ENCODE data around the gene CST9L.

CST9L gene, protein sequence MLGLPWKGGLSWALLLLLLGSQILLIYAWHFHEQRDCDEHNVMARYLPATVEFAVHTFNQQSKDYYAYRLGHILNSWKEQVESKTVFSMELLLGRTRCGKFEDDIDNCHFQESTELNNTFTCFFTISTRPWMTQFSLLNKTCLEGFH

DNA sequence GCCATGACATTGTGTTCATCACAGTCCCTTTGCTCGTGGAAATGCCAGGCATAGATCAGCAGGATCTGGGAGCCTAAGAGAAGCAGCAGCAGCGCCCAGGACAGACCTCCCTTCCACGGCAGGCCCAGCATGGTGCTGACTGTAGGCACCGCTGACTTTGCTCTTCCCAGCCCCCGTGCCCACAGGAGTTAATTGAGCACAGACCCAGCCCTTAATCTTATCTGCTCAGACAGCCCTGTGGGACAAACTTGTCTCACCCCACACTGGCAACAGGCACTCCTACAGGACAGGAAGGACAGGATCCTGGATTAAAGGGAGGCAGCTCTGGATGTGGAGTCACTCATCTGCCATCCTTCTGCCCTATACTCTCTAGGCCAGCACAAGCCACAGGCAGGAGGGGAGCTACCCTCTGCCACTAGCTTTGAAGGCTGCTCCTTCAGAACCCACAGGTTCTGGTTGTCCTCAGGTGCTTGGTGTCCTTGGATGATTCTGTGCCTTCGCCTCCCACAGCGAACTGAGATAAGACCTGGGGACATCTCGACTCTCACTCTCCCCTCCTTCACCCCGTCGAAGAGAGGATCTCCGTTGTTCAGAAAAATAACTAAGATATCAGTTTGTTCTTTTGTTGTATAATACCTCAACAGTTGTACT lies at the start of gene CST9L:
Gene CST9L, minus strand, starts transcription at position 165 of the 651 bp plus-strand sequence. Its CDS starts 34 bp downstream, at position 131.
- DNase-seq = no peak

DNA sequence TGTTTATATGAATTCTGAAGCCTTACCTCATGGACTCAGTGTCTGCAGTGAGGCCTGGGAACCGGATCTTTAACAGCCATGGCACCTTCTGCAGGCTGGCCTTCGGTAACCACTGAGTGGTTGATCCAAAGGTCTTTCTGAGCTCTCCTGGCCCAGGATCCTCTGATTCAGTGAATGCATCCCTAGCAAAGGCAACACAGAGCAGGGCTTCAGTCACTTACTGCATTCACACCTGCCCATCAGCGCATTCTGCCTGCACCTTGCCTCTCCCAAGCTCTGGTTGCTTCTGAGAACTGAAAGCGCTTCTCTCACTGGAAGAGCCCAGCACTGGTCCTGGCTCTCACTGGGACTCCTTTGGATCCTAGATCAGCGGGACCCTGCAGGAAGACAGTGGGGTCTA lies 45.9 kb upstream of the CST9L start:
- DNase-seq = no peak

DNA sequence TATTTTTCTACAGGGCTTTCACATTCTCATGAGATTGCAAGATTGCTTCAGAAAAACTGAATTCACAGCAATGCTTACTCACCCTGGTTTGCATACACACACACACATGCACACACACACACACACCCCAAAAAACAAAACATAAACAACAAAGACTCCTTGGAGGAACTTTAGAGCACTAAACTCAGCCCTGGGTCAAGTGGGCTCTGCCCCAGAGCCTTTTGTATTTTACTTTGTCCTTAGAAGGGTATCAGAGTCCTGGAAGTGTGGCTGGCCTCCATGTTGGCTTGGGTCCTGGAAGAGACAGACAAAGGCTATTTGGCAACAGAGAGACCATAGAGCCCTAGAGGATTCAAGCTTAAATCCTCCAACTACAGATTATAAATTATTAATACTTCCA lies 45.4 kb upstream of the CST9L start:
- DNase-seq = peak in 8 of 51 donors; percentile 20 to 49 (median 29)

DNA sequence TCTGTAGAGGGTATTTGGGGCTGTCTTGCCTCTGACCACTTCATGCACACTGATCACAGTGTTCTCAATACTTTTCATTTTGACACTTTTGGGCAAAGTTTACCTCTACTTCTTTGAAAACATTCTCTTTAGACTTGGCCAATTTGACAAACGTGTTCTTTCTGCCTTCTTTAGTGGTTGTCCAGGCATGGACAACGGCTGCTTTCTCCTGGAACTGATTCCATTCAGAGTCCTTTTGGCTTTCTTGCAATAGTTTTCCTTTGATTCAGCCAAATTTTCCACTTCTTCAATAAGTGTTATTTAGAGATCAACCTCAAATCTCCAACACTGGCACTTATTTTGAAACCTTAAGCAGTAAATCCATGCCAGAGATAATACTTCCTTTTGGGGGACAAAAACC lies 44.1 kb upstream of the CST9L start:
- peak in 5 of 51 donors; percentile 23 to 55 (median 32) for DNase-seq

DNA sequence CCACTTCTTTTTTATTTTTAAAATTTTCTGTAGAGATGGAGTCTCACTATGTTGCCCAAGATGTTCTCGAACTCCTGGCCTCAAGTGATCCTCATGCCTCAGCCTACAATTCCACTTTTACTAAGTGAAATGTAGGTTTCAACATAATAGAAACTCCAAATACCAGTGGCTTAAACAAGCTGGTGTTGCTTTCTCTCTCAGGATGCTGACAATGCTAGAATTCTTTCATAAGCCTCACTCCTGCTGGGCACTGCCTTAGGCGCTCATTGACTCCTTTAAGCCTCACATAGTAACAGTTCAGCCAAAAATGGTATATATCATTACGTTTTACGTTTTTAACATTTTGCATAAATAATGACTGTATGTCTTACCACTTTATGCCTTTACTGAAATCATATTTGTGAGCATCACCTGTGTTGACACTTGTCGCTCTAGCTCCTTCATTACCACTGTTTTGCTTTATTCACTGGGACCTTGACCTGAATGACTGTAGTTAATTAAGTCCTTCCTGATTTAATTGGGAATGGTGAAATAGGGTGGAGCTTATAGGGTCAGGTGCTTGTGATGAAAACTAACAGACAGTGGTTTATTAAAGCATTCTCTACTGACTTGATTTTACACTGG lies 41.3 kb upstream of the CST9L start:
- no peak for DNase-seq

DNA sequence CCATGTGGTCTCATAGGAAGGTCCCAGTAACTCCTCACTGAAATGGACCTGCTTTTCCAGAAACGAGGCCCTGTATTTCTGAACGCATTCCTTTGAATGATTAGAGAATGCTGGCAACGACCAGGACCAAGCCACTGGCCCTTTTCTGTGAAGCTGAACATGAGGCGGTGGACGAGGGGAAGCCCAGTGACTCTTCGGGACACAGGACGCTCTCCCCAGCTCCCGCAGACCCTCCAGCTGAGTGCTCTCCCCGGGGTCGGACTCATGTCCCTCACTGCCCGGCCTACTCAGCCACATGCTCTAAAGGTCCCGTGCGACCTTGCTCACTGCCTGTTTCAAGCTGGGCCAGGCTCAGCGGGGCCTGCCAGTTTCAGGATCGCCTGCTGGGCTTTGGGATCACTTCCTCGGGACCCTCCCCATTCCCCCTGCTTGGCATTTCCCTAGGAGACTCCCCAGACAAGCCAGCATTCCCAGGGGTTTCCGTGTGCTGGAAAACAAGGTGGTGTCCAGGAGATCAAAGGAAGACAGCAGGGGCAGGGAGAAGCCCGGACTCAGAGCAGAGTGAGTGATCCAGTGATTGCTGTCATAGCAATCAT lies 40.1 kb upstream of the CST9L start:
- DNase-seq = no peak

DNA sequence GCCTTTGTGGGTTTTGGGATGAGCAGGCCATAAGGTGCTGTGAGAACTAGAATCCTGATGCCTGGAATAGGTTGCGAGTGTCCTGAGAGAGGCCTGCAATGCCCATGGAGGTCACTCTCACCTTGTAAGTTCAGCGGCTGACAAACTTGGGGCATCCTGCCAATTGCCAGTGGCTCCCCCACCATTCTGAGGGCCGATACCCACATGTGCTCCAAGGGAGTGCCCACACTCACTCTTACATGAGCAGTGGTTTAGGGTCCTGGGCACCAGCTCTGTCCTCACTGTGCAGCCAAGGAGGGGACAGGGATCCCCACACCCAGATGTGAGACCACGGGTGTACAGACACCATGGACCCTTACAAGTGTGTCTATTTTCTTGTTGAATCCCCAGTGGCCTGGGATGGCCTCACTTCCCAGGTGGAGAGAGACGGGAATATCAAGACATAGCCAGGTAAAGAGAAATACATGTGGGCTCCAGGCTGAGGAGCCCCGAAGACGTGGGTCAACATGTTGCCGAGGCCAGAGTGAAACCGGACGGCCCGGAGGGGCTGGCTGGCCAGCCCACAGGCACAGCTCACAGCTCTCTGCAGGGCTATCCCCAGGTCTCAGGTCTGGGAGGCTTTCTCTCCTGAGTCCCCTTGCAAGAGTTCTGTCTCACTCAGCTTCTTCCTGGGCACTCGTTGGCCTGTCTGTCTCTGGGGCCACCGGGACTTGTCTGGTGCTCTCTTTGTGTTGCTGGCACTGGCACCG lies 39.4 kb upstream of the CST9L start:
- DNase-seq = no peak

DNA sequence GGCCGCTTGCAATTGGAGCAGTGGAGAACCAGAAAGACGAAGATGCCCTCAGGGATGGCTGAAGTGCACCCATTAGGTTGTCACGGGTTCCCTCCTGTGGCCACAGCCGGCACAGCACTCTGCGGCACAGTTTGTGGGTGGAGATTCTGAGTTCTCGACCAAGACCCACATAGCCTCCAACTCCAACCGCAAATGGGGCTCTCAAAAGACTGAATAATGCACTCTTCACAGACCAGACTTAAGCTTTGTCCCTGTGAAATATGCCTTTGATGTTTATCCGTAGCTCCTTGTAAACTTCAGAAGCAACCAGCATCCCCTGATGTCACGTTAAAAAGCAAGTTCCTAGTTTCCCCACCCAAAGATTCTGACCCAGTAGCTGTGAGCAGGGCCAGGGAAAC lies 38.4 kb upstream of the CST9L start:
- peak in 44 of 51 donors; percentile 8 to 74 (median 52) for DNase-seq

DNA sequence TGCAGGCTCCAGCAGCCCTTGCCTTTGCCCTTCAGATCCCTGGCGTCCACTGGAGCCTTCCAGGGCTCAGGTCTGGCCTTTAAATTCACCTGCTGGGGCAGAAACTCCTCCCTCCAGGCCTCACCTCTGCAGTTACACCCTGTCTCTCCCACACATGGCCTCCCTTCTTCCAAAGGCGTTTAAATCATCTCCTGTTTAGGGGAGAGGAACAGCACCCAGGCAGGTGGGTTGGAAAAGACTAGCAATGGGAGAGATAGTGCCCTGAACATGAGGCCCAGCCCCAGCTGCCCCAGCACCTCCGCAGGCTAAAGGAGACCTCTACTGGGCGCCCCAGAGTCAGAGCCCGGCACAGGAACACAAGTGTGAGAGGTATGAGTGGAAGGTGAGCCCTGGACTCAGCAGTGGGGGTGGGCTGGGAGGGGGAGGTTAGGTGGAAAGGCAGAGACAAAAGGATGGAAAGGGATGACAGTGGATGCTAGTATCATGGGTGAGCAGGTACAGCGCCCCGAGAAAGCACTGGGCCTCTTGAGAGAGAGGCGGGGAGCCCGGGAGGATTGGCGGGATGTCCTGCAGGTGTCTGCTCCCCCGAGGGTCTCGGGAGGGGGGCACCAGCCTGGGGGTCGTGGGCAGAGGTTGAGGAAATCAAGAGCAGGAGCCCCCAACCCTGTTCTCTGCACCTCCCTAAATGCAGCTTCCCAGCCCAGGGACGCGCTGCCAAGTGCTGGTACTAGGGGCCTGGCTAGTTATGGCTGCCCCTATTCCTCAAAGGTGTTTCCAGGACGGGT lies 37.8 kb upstream of the CST9L start, which contains the start of gene CST9:
Gene CST9, minus strand, starts transcription at position 51 of the 785 bp plus-strand sequence. CDS start 53 bp downstream, outside the sequence.
- DNase-seq = no peak

DNA sequence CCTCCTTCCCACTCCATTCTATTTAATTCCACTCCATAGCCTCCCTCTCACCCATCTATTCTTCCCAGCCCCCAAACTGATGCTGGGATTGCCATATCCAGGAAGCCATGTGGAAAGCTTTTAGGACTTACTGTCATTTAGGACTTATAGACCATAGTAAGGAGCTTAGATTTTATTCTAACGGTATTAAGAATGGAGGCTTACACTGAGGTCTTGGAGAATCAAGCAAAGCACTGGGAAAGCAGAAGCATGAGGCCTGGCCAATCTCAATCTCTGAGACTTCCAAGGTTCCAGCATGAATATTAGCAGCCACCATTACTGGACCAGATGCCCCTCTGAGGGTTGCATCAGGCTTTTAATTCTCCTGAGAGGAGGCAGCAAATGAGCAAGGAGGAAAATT lies 36.0 kb upstream of the CST9L start:
- DNase-seq = no peak

DNA sequence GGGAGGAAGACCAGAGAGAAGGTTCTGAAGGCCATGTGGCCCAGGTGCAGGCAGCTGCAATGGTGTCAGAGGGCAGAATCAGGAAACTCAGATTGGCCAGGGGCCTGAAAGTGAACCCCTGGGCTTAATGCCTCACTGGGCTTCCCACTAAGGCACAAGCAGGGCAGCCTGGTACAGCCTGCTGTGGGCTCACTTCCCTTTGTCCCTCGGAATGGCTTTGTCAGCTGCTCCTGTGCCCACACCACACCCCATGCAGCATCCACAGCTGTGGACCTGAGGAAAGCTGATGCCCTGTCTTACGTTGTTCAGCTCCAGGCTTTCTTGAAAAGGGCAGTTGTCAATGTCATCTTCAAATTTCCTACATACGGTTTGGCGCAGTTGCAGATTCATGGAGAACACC lies 35.0 kb upstream of the CST9L start:
- no peak for DNase-seq

DNA sequence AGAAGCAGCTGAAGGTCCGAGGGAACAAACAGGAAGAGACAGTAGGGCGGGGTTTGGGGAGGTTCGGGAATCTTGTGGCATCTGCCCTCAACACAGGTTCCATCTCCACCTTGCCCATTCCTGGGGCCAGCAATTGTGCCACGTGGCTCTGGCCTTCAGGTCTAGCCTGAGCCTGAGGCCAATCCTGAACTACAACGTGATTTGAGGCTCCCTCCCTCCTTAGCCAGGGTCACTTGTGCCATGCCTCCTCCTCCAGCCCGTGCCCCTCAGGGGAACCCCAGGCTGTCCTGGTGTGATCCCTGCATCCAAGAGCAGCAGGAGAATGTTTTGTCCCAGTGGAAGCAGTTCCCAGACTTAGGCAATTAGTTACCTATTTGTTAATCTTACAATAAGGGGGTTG lies 34.4 kb upstream of the CST9L start:
- DNase-seq = no peak

DNA sequence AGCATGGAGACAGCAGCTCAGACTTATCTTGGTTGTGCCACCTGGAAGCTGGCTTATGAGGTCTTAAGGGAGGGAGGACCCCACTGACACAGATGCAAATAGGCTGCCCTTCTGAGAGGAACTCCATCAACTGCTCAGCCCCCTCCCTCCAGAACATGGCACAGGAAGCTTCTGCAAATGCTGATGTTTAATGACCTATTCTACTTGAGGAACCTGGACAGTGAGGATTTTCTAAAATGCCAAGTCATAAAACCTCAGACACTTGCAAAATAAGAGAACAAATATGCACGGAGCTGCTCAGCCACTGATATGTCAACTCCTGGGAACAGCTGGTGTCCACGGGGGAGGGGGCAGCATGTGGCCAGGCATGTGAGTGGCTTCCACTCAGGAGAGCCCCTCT lies 34.0 kb upstream of the CST9L start:
- no peak for DNase-seq

DNA sequence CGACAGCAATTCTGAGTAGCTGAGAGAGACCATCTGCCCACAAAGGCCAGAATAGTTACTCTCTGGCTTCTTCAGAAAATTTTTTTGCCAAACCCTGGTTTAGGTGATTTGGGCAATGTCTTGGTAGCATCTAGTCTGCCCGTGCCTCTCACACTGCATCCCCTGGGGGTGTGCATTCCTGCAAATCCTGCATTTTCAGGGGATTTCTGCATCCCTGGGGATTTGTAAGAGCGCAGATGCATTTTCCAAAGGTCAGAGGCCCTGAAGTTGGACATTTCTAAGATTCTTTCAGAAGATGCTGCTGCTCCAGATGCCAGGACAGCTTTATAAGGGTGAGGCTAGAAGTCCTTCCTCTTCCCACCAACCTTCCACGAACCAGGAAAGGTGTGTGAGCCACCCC lies 33.4 kb upstream of the CST9L start:
- DNase-seq = no peak

DNA sequence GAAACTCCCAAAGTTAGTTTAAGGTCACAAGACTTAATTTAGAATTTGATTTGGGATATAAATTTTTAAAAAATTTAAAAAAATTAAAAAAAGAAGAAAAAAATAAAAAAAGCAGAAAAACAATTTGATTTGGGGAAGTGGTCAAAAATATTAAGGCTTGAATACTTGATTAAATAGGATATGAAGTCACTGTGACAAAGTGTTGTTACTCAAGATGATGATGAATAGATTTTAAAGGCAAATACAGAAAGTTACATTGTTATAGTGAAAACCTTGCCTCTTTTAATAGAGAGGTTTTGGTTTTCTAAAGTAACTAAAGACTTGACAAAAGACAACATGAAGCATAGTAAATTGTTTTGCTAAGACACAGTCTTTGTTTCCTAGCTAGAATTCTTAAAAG lies 30.2 kb upstream of the CST9L start:
- no peak for DNase-seq

DNA sequence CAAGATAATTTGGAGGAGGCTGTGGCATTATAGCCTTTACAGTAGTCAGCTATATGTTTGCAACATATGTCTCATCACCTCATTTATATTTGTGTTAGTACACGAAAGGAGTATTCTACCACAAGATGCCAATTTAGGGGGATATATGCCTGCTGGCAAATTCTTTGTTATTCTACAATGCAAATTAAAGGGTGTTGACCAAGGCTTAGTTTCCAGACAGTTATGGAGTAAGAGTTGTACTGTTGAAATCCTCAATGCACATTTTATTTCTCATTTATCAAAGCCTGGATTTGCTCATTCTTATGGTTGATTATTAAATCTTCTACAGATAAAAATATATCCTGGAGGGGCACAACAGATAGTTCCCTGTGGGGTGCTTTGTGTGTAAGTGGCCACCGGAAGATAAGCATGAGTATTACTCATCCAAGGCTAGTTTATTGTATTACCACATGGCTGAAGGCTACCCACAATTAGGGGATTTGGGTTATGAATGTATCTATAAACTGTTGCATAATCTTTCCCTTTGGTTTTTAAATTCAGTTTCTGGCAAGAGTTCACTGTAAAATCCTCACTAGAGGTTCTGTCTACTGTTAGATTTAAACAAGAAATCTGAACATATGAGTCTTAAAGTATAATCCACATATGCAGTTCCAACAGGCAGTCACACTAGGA lies 28.4 kb upstream of the CST9L start:
- no peak for DNase-seq

DNA sequence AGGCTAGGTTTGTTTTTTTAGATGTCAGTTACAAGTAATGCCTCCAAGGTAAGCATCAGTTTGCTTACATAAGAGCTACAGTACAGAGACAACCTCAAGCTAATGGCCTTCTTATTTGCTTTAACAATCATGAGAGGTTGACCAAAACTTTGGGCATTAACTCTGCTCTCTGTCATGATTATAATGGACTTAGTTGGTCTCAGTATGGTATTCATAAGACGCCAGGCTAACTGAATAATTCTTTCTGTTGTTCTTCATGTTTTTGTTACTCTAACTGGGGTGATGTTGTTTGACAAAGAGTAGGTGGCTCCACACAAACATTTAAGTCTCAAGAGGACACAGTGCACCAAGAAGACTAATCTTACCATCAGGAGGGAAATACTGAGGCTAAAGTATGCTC lies 27.7 kb upstream of the CST9L start:
- DNase-seq = no peak

DNA sequence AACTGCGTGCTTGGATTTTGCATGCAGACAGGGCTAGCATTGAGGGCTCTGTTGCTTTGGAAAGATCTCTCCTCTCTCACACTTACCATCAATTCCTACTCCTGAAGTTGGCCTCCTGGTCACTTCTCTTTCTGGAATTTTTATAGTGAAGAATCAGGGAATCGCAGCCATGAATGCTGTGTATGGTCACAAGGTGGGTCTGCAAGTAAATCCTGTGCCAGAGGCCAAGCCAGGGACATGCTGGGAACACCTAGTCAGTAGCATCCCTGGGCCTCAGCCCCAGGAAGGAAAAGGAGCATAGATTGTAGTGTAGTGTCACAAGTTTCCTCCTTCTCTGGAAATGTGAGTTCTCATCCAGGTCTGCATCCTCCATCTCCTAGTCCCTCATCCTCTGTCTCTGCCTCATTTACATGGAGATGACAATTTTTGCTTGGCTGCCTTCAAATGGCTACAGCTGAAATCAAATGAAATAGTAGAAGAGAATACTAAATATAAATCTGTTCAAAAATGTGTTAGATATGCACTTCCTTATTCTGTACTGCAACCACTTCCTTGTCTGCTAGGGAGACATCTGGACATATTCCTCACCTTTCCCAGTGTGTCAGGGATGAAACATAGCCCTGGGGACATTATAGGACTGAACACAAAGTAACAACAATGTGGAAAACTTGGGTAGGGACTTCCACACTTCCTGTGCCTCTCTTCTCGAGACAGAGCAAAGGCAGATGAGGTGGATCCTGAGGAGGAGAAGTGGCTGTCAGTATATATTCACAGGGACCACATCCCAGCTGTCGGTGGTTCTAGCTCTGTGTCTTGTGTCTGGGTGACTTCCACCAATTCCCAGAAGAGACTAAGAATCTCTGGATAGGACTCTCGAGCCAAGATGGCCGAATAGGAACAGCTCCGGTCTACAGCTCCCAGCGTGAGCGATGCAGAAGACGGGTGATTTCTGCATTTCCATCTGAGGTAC lies 20.4 kb upstream of the CST9L start:
- no peak for DNase-seq

DNA sequence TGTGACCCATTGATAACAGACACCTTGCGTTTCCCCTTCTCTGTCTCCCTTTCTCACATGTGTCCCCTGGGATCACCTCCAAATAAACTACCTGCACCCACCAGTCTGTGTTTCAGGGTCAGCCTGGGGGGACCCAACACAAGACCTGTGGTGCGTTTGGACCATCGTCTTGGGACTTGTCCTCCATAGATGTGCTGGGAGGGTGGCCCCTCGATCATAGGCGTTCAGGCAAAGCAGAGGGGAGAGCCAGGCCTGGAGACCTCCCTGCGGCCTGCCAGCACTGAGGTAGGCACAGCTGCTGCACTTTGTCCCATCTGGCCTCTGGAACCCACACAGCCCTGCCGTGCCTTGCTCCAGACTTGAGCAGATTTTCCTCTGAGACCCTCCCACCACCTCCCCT lies 19.3 kb upstream of the CST9L start:
- no peak for DNase-seq

All from hypothalamus (tissue), 51 donors.